ENCODE measurements around the gene TTR.

Gene TTR

GRCh38 chr18:31591628-31592027 lies at the start of gene TTR:
TSS of gene TTR (plus strand) at chr18:31591877. CDS start at chr18:31591903, 26 bp downstream.
- no peak for DNase-seq

- DNase-seq: no peak
Measured at GRCh38 chr18:31546476-31546875, 45.2 kb upstream of the TTR start.

- DNase-seq: no peak
Measured at GRCh38 chr18:31548853-31549252, 42.8 kb upstream of the TTR start.

GRCh38 chr18:31549416-31549815 lies 42.3 kb upstream of the TTR start:
- DNase-seq: no peak

GRCh38 chr18:31551883-31552282 lies 39.8 kb upstream of the TTR start:
- no peak for DNase-seq

GRCh38 chr18:31553800-31554199 lies 37.9 kb upstream of the TTR start:
- no peak for DNase-seq

- no peak for DNase-seq
Measured at GRCh38 chr18:31554776-31555175, 36.9 kb upstream of the TTR start.

- no peak for DNase-seq
Measured at GRCh38 chr18:31555971-31556747, 35.5 kb upstream of the TTR start.

GRCh38 chr18:31557446-31557845 lies 34.2 kb upstream of the TTR start:
- DNase-seq: no peak

- no peak for DNase-seq
Measured at GRCh38 chr18:31558567-31558966, 33.1 kb upstream of the TTR start.

GRCh38 chr18:31562726-31563125 lies 29.0 kb upstream of the TTR start:
- DNase-seq: no peak

- no peak for DNase-seq
Measured at GRCh38 chr18:31563778-31564177, 27.9 kb upstream of the TTR start.

GRCh38 chr18:31565345-31565744 lies 26.3 kb upstream of the TTR start:
- no peak for DNase-seq

GRCh38 chr18:31565782-31566512 lies 25.7 kb upstream of the TTR start:
- DNase-seq: no peak

GRCh38 chr18:31566576-31567306 lies 24.9 kb upstream of the TTR start:
- no peak for DNase-seq

GRCh38 chr18:31572368-31572767 lies 19.3 kb upstream of the TTR start:
- no peak for DNase-seq

GRCh38 chr18:31573051-31573450 lies 18.6 kb upstream of the TTR start:
- no peak for DNase-seq

- no peak for DNase-seq
Measured at GRCh38 chr18:31574359-31574758, 17.3 kb upstream of the TTR start.

GRCh38 chr18:31575515-31576257 lies 16.0 kb upstream of the TTR start:
- no peak for DNase-seq

- no peak for DNase-seq
Measured at GRCh38 chr18:31576670-31577069, 15.0 kb upstream of the TTR start.

GRCh38 chr18:31577195-31577594 lies 14.5 kb upstream of the TTR start:
- DNase-seq: no peak

GRCh38 chr18:31578126-31578525 lies 13.6 kb upstream of the TTR start:
- no peak for DNase-seq

GRCh38 chr18:31579375-31579774 lies 12.3 kb upstream of the TTR start:
- no peak for DNase-seq

Measured in NCI-H2029 (cell line).